GM10248 (cell line): Measurements from ENCODE around the gene BAZ1A.

Experiments
- CTCF ChIA-PET: fragments of 300-600 bp; sonication (Branson Sonifier 250); formaldehyde crosslinking; extraction: SDS; loops from one replicate; lab custom pipeline; 2021; ENCODE audit warnings: antibody characterized with exemption; lab: Yijun Ruan, JAX
- POLR2A ChIA-PET: fragments of 350-650 bp; sonication (Branson Sonifier 250); formaldehyde crosslinking; extraction: SDS; loops from one replicate; lab custom pipeline; 2020; ENCODE audit warnings: antibody characterized with exemption; lab: Yijun Ruan, JAX
- DNase-seq: peaks from one replicate; pipeline ENCODE4 v3.0.0; 2012; ENCODE audit errors: extremely low spot score
- CTCF ChIP-seq: IDR thresholded peaks from 2 replicates; pipeline ENCODE4 v1.5.1; 2012; ENCODE audit warnings: mild to moderate bottlenecking, low read depth; ENCODE audit errors: extremely low read depth, missing control alignments, control extremely low read depth

The BAZ1A gene

GRCh38 chr14:34710744-34711143 is 164.4 kb downstream of the BAZ1A start:
- TF ChIP-seq CTCF, result no peak
- CTCF ChIA-PET, result interaction anchor here (2.3 to 6.9 kb wide), 3 partner anchors 9 to 38 kb away, joined by 11 to 58 read pairs (median 17); no protein-coding TSS in a partner anchor
- DNase-seq, result no peak
- POLR2A ChIA-PET, result no interaction called here

GRCh38 chr14:34710006-34710405 is 165.2 kb downstream of the BAZ1A start:
- POLR2A ChIA-PET, result no interaction called here
- CTCF ChIA-PET, result interaction anchor here (1.5 to 6.9 kb wide), 4 partner anchors 9 to 38 kb away, joined by 4 to 58 read pairs (median 14); no protein-coding TSS in a partner anchor
- DNase-seq, result no peak
- no peak for TF ChIP-seq CTCF

GRCh38 chr14:34707722-34708121 is 167.4 kb downstream of the BAZ1A start:
- POLR2A ChIA-PET, result interaction anchor here (0.9 kb wide), 1 partner anchor 8 kb away, joined by 4 read pairs; no protein-coding TSS in a partner anchor
- TF ChIP-seq CTCF, result no peak
- CTCF ChIA-PET, result interaction anchor here (1.1 to 6.9 kb wide), 5 partner anchors 11 to 35 kb away, joined by 3 to 58 read pairs (median 4); no protein-coding TSS in a partner anchor
- DNase-seq, result no peak
